ENCODE data around the gene GBE1.

- TF ChIP-seq, protein P1, sequence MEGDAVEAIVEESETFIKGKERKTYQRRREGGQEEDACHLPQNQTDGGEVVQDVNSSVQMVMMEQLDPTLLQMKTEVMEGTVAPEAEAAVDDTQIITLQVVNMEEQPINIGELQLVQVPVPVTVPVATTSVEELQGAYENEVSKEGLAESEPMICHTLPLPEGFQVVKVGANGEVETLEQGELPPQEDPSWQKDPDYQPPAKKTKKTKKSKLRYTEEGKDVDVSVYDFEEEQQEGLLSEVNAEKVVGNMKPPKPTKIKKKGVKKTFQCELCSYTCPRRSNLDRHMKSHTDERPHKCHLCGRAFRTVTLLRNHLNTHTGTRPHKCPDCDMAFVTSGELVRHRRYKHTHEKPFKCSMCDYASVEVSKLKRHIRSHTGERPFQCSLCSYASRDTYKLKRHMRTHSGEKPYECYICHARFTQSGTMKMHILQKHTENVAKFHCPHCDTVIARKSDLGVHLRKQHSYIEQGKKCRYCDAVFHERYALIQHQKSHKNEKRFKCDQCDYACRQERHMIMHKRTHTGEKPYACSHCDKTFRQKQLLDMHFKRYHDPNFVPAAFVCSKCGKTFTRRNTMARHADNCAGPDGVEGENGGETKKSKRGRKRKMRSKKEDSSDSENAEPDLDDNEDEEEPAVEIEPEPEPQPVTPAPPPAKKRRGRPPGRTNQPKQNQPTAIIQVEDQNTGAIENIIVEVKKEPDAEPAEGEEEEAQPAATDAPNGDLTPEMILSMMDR (conservative IDR thresholded peaks at IDR 0.05 in 1 of 2, IDR thresholded peaks at IDR 0.05 in 1 of 2; ENCODE audit: low read depth in 1 of 2, low read length in 2 of 2), result no peak
- no peak for TF ChIP-seq EZH2 (IDR thresholded peaks at IDR 0.05; ENCODE audit: low read length, missing control alignments)
These were observed 196.4 kb downstream of the GBE1 start for GRCh38 chr3:81565041-81565440.
